BE2C (cell line): ENCODE data around the gene RHPN2.

Experiments used
- DNase-seq: peaks from one replicate; pipeline ENCODE4 v3.0.0-alpha.2; 2020
- H3K27me3 ChIP-seq: fragments of 250-450 bp; sonication (Bioruptor Pico); 2 replicates; pipeline ENCODE4 v1.5.1; 2020; ENCODE audit warnings: mild to moderate bottlenecking
- H3K36me3 ChIP-seq: fragments of 250-450 bp; sonication (Bioruptor Pico); 2 replicates; pipeline ENCODE4 v1.5.1; 2020; ENCODE audit warnings: mild to moderate bottlenecking
- H3K4me1 ChIP-seq: fragments of 250-450 bp; sonication (Bioruptor Pico); 2 replicates; pipeline ENCODE4 v1.5.1; 2020
- H3K4me3 ChIP-seq: 2 replicates; pipeline ENCODE4 v1.5.1; 2011; ENCODE audit warnings: low read depth, low read length
- H3K9me3 ChIP-seq: fragments of 250-450 bp; sonication (Bioruptor Pico); 2 replicates; pipeline ENCODE4 v1.5.1; 2020
- TF ChIP-seq, protein P1 (sequence below): IDR thresholded peaks from 2 replicates; pipeline ENCODE4 v1.5.1; 2012; ENCODE audit warnings: mild to moderate bottlenecking, low read depth, low read length

The RHPN2 gene

DNA sequence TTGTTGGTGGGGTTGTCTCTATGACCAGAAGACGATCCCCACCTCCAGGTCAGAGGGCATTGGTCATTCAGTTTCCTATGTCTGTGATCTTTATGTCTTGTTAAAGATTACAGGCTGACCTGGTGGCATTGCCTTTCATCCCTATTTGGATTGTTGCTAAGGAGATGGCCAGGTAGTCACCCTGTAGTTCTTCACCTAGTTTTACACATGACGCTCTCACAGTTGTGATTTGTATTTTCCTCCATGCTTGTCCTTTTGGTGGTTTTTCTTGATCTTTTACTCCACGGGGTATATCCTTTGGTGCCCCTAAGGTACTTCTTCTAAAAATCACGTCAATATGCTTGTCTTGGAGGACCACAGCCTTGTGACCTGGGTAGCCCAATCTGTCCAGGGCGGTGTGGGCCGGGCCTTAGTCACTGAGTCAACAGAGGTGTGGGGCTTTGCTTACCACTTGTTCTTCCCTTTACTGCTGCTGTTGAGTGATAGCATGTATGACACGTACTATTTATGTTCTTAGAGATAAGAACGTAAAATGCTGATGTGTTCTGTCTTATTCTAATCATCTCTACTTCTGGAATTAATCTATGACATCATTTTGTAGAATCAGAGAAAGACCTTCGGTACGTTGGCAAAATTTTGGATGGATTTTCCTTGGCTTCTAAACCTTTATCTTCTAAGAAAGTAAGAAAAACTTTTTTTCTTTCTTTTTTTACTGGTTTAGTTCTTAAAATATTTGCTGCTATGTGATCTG is 36.4 kb upstream of the RHPN2 start:
- Histone ChIP-seq H3K9me3 (no peaks in the 10 kb centered on the region), H3K27me3 (no peaks in the 10 kb centered on the region), H3K4me3 (no peak overlapping the region), H3K36me3 (peaks cover 27% of the 10 kb centered on the region), H3K4me1 (no peaks in the 10 kb centered on the region)
- no peak for DNase-seq
- TF ChIP-seq, protein P1, sequence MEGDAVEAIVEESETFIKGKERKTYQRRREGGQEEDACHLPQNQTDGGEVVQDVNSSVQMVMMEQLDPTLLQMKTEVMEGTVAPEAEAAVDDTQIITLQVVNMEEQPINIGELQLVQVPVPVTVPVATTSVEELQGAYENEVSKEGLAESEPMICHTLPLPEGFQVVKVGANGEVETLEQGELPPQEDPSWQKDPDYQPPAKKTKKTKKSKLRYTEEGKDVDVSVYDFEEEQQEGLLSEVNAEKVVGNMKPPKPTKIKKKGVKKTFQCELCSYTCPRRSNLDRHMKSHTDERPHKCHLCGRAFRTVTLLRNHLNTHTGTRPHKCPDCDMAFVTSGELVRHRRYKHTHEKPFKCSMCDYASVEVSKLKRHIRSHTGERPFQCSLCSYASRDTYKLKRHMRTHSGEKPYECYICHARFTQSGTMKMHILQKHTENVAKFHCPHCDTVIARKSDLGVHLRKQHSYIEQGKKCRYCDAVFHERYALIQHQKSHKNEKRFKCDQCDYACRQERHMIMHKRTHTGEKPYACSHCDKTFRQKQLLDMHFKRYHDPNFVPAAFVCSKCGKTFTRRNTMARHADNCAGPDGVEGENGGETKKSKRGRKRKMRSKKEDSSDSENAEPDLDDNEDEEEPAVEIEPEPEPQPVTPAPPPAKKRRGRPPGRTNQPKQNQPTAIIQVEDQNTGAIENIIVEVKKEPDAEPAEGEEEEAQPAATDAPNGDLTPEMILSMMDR, result no peak

DNA sequence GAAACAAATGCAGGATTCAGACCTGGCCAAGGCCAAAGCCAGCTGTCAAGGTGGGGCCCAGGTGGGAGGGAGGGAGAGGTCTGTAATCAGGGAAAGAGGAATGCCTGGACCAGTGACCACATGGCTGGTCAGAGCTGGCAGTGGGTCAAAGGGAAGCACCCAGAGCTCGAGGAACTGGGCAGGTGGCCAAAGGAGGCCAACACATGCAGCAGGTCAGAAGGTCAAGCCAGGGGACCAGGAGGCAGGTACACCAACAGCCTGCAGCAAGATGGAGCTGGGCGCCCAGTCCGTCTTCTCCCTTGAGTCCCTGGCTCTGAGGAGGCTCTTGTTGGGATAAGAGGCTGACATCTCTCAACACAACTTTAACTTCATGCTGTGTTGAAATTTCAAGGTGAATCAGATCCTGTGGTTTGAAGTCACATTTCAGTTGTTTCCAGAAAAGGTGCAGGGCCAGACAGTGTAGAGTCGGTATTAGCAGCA is 33.4 kb upstream of the RHPN2 start:
- no peaks in the 10 kb centered on the region for H3K9me3 ChIP-seq
- no peak overlapping the region for H3K4me3 ChIP-seq
- TF ChIP-seq, protein P1, result no peak
- peaks cover 36% of the 10 kb centered on the region for H3K36me3 ChIP-seq
- H3K27me3 ChIP-seq, result no peaks in the 10 kb centered on the region
- DNase-seq, result no peak
- H3K4me1 ChIP-seq, result no peaks in the 10 kb centered on the region

DNA sequence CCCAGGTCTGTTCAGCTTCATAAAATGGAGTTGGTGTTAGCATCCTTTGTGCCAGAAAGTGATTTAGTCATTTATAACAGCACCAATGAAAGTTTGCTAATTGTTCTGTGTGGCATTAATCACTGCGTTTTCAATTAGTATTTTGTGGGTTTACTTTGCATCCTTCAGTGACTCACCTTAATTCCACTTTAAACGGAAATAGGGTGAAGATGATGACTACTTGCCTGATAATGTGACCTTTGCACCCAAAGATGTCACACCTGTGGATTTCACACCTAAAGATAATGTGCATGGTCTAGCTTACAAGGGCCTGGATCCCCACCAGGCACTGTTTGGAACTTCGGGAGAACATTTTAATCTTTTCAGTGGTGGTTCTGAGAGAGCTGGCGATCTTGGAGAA is 31.3 kb upstream of the RHPN2 start:
- Histone ChIP-seq H3K4me3 (no peak overlapping the region), H3K4me1 (no peaks in the 10 kb centered on the region), H3K36me3 (peaks cover 40% of the 10 kb centered on the region), H3K9me3 (no peaks in the 10 kb centered on the region), H3K27me3 (no peaks in the 10 kb centered on the region)
- TF ChIP-seq, protein P1, result no peak
- DNase-seq, result no peak

DNA sequence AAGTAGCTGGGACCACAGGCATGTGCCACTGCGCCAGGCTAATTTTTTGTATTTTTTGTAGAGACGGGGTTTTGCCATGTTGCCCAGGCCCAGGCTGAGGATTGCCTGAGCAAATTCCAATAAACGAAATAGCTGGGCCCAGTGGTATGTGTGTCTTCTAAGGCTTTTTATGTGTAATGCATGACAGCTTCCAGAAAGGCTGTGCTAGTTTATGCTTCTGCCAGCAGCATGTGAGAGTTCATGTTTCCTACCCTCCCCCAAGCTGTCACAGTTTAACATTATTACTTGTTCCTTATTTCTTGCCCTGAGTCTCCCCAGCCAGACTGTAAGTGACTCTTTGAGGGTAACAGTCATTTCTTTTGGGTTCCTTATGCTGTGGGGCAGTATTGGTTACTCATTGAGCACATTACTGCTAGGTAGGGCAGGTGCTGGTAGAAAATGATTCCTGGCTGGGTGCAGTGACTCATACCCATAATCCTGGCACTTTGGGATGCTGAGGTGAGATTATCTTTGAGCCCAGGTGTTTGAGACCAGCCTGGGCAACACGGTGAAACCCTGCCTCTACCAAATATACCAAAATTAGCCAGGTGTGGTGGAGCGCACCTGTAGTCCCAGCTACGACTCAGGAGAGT is 29.9 kb upstream of the RHPN2 start:
- H3K4me3 ChIP-seq, result no peak overlapping the region
- peaks cover 49% of the 10 kb centered on the region for H3K36me3 ChIP-seq
- no peak for DNase-seq

DNA sequence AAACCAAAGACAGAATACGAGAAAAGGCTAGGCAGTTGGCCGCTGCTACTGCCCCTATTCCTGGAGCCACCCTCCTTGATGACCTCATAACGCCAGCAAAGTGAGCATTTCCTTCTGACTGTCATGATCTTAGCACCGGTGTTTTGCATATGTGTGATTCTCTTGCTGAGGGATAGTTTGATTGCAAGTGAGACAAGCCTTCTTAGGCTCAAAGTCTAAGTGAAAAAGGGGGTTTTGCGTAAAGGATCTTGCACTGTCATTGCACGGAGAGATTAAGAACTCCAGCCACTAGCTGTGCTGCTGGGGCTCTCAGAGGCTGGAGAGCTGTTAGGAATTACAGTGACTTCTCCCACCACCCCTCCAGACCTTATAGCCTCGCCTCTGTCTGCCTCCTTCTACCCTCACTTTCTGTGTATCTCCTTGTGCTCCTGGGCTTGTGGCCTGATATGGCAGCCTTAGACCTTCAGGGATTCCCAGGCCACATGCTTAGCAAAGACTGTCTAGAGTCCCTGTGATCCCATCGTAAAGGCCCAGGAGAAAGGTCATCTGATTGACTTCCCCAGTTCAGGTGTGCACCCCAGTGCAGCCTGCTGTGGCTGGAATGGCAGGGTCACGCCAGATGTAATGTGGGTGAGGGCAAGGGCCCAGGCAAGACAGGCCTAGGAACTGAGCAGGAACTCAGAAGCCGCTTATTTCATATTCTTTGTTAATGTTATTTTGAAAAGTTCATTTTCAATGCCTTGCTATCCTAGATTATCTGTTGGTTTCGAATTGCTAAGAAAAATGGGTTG is 28.9 kb upstream of the RHPN2 start:
- no peaks in the 10 kb centered on the region for H3K9me3 ChIP-seq
- TF ChIP-seq, protein P1, result no peak
- H3K36me3 ChIP-seq, result peaks cover 53% of the 10 kb centered on the region
- DNase-seq, result no peak
- no peaks in the 10 kb centered on the region for H3K27me3 ChIP-seq
- H3K4me3 ChIP-seq, result no peak overlapping the region
- no peaks in the 10 kb centered on the region for H3K4me1 ChIP-seq

More for the DNA sequence above, 29.9 kb upstream of the RHPN2 start:
- Histone ChIP-seq H3K9me3 (no peaks in the 10 kb centered on the region), H3K4me1 (no peaks in the 10 kb centered on the region), H3K27me3 (no peaks in the 10 kb centered on the region)
- TF ChIP-seq, protein P1, result no peak
